HTR-8/SVneo (cell line): ENCODE data around the gene SLC47A1.
"Not testable (repeated sequence)": the region's sequence is repeated elsewhere in the genome, so short reads cannot be mapped to it uniquely, and the experiment has no call there.

Experiments used
- DNase-seq: peaks from one replicate; pipeline ENCODE4 v3.0.0; 2011; ENCODE audit warnings: low spot score, mixed read lengths; ENCODE audit not compliant: insufficient read length
- FAIRE-seq: peaks from 2 replicates; lab custom pipeline; 2011; peaks lifted over from hg19 to GRCh38; lab: Jason Lieb, UNC

SLC47A1 gene

DNA sequence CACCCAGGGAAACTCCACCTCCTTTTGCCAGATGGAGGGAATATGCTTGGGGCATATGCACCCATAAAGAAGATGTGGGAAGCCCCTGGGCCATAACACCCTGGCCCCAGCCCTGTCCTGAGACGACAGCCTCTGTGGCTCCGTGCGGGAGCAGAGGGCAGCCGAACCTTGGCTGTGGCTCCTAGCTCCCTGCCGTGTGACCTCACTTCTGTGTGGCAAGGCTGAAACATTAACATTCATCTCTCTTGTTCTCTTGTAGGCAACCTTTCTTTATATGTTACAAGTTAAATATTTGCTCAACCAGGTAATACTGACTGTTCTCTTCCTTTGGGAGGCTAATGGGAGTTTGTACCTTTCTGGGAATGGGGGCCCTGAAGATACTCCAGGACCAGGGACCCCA lies 17.5 kb downstream of the SLC47A1 start:
- no peak for FAIRE-seq
- no peak for DNase-seq

DNA sequence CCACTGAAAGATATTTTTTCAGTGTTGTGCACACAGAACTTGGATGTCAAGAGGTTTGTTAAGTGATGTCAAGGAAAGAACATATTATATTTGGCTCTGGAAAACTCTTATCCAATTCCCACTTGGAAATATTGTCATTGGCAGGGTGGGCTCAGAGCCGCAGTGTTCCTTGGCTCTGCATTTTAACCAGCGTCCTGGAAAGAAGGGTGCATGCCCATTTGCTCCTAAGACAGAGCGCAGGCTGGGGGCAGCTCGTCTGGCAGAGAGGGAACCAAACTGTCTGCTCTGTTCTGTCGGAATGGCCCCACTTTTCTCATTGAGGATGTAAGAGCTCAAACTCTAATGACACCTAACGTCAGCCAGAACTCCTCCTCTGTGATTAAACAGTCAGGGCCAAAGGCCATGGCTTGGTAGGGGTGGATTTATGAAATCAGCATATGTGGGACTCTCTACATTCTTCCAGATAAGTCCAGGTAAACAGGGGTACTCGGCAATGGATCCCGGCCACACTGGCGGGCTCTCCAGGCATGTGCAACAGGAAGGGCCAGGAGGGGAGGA lies 18.0 kb downstream of the SLC47A1 start:
- FAIRE-seq (no peak), DNase-seq (no peak)

GRCh38 chr17:19553036-19553435 lies 19.4 kb downstream of the SLC47A1 start:
- FAIRE-seq: no peak
- DNase-seq: no peak

DNA sequence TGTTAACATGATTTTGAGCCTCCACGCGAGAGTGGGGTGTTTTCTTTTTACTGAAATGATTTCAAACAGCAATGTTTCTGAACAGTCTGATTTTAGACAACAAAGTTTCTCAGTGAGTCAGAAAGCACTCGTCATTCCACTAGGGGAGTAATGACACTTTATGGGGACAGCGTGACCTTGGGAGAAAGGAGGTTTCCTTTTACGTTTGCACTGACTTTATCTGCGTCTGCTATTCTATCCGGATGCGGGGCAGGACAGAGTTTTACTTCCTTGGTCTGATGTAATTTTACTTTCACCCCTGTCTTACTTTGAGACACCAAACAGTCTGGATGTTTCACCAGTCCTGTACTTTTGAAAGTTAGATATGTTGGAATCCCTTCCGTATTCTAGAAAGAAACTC lies 20.7 kb downstream of the SLC47A1 start:
- no peak for FAIRE-seq

GRCh38 chr17:19555746-19556145 lies 22.1 kb downstream of the SLC47A1 start:
- FAIRE-seq: no peak
- DNase-seq: no peak

More for the DNA sequence above, 20.7 kb downstream of the SLC47A1 start:
- DNase-seq: no peak

DNA sequence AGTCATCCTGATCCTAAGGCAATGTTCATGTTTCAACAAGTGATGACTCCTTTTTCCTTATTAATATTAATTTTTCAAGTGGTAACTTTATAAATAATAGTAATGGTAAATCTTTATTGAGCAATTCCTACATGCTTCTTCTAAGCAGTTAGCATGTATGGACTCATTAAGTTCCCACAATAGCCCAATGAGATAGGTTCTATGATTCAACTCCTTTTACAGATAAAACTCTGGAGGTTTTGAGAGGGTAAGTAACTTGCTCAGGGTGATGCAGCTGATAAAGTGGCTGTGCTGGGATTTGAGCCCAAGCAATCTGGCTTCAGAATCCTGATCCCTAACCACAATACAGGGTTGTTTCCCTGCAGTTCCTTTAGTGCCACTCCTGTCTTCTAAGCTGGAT lies 25.3 kb downstream of the SLC47A1 start:
- FAIRE-seq (no peak), DNase-seq (no peak)

- FAIRE-seq (no peak), DNase-seq (no peak)
Measured at GRCh38 chr17:19561697-19562318, 28.2 kb downstream of the SLC47A1 start.

- peak; percentile 54 for FAIRE-seq
- no peak for DNase-seq
Measured at GRCh38 chr17:19565817-19566575, 32.3 kb downstream of the SLC47A1 start.

DNA sequence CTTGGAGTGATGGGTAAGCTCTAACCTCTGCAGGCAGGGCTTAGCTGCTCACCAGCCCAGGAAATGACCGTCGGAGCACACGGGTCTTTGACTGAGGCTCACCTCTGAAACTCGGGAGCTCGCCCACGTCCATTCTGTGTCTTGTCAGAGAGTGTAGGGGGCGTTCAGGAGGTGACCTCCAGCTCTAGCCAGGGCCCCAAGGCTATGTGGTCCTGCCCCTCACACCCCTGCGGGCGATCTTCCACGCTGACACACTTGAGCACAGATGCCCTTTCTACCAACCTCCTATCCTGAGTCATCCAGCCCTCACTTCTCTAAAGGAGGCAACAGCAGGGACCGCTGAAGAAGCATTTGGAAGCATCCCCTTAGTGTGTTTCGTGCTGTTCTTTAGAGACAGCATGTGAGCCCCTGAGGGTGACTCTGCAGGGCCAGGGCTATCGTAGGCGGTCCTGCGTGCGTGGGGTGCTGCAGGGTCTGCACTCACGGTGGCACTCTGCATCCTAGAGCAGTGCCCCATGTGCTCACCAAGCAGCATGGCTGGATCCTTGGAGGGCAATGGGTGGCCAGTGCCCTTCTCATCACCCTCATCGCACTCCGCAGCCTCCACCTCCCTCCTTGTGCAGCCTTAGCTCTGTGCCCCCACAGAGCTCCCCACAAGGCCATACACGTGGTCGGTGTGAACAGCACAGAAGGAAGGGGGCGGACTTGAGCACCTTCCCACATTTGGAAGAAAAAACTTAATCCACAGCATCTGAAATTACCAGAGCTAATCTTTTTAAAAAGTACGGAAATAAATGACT lies 33.8 kb downstream of the SLC47A1 start:
- peak; percentile 51 for FAIRE-seq
- DNase-seq: no peak

GRCh38 chr17:19568016-19568350 lies 34.3 kb downstream of the SLC47A1 start:
- no peak for FAIRE-seq
- no peak for DNase-seq

GRCh38 chr17:19569785-19570543 lies 36.3 kb downstream of the SLC47A1 start:
- FAIRE-seq (no peak), DNase-seq (no peak)

- DNase-seq: no peak
- FAIRE-seq: no peak
Measured at GRCh38 chr17:19570544-19571062, 36.9 kb downstream of the SLC47A1 start.

GRCh38 chr17:19573075-19573474 lies 39.4 kb downstream of the SLC47A1 start:
- FAIRE-seq (no peak), DNase-seq (peak; percentile 36)

- FAIRE-seq: no peak
- DNase-seq: no peak
Measured at GRCh38 chr17:19574956-19575355, 41.3 kb downstream of the SLC47A1 start.

DNA sequence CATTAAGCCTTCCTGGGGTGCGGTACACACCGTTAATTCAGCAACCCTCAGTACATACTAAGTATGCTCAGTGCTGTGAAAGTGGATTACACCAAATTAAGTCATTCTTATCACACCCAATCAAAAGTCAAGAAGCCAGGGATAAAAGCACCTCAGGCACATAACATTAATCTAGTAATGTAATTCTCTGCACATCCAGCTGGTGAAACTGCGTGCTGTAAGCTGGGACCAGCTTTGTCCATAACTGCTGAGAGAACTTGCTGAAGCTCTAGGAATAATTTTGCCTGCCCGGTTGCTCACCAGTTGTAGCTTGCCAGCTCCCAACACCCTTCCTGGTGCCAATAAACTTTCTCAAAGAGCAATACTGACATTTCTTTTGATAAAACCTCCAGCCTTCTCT lies 44.9 kb downstream of the SLC47A1 start:
- no peak for DNase-seq
- no peak for FAIRE-seq

GRCh38 chr17:19579192-19579761 lies 45.6 kb downstream of the SLC47A1 start:
- FAIRE-seq: no peak
- DNase-seq: no peak

GRCh38 chr17:19579867-19580565 lies 46.4 kb downstream of the SLC47A1 start:
- no peak for FAIRE-seq
- no peak for DNase-seq

DNA sequence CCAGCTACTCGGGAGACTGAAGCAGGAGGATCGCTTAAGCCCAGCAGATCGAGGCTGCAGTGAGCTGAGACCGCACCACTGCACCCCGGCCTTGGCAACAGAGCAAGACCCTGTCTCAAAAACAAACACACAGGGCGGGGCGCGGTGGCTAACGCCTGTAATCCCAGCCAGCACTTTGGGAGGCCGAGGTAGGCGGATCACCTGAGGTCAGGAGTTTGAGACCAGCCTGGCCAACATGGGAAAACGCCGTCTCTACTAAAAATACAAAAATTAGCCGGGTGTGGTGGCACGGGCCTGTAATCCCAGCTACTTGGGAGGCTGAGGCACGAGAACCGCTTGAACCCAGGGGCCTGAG lies 46.9 kb downstream of the SLC47A1 start:
- not testable (repeated sequence) for FAIRE-seq, DNase-seq

DNA sequence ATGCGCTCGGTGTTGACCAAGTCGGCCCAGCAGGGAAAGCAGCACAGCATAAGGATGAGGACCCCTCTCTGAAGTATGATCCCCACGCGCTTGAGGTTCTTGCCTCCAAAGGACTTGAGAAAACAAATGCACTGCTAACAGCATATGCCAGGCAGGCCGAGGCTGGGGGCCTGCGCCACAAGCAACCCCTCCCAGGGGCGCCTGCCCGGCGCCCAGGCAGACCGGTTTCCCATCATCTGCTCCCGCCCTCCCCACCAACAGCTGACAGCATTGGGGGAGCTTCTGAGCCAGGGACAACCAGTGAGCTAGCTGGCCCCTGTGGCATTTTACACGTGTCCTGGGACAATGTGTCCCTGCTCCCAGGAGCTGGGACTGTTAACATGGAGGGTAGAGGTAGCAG lies 48.5 kb downstream of the SLC47A1 start:
- peak; percentile 20 for FAIRE-seq
- DNase-seq: not testable (repeated sequence)
